Testis (tissue), 3 donors: ENCODE data around the gene SLC29A4. TPM values are rescaled to one million over a fixed set of nuclear protein-coding genes. Genes with fewer than 3 reads are reported as not detected.

Experiments
- DNase-seq: peaks from one replicate; pipeline ENCODE4 v3.0.0-alpha.2; 2019
- H3K27ac ChIP-seq, 2 donors: fragments of 200-600 bp; sonication (generic); one replicate each; pipeline ENCODE4 v1.5.1; 2019
- H3K27me3 ChIP-seq: fragments of 200-600 bp; sonication (generic); one replicate; pipeline ENCODE4 v1.5.1; 2019
- H3K36me3 ChIP-seq: fragments of 200-600 bp; sonication (generic); one replicate; pipeline ENCODE4 v1.5.1; 2017; ENCODE audit warnings: low read depth; ENCODE audit errors: missing control alignments
- H3K4me1 ChIP-seq: fragments of 200-600 bp; sonication (generic); one replicate; pipeline ENCODE4 v1.5.1; 2019
- H3K4me3 ChIP-seq, 2 donors: fragments of 200-600 bp; sonication (generic); one replicate each; pipeline ENCODE4 v1.5.1; 2017 to 2019
- H3K9me3 ChIP-seq: fragments of 200-600 bp; sonication (generic); one replicate; pipeline ENCODE4 v1.5.1; 2017
- POLR2A ChIP-seq: fragments of 450-650 bp; IDR thresholded peaks from one replicate; pipeline ENCODE4 v1.6.1; 2017; ENCODE audit warnings: antibody characterized with exemption, mild to moderate bottlenecking, moderate library complexity
- WGBS, 2 donors: methylation state at CpG; one replicate each; pipeline ENCODE4 v1.1.5; 2018; 5-methylcytosine and 5-hydroxymethylcytosine counted together
- intact Hi-C: fragments of 100-400 bp; cut with DNase I; formaldehyde crosslinking; loops from one replicate; pipeline ENCODE4 v1.15.1; 2023; ENCODE audit warnings: low total_unique reads
- polyA plus RNA-seq: library from polyadenylated mRNA; stranded (reverse); fragments of 350-450 nt; fragmentation: Illumina TruSeq; extraction: RNeasy Lipid Tissue Mini Kit (QIAGEN cat#74804); gene quantifications from one replicate; pipeline ENCODE4 v1.2.3, GENCODE V29; 2014; ENCODE audit warnings: low read depth, low replicate concordance; ENCODE audit not compliant: insufficient read depth
- total RNA-seq, 2 donors: library from RNA; depleted of rRNA; stranded (reverse); fragments of >200 nt; gene quantifications; one replicate each; pipeline ENCODE4 v1.2.3, GENCODE V29; 2016
- TF ChIP-seq, protein P1 (sequence below), 3 experiments: fragments of 450-650 bp in 2 of 3; fragments of 200-600 bp in 1 of 3; sonication (generic) in 1 of 3; IDR thresholded peaks; one replicate each; pipeline ENCODE4 v1.5.1; 2016 to 2019; ENCODE audit warnings: antibody characterized with exemption in 3 of 3, mild to moderate bottlenecking in 2 of 3, moderate library complexity in 1 of 3

The SLC29A4 gene
- total and polyA plus RNA-seq, 3 donors from 2014 or later = 4.3 to 15.2 (median 7.6) TPM

DNA sequence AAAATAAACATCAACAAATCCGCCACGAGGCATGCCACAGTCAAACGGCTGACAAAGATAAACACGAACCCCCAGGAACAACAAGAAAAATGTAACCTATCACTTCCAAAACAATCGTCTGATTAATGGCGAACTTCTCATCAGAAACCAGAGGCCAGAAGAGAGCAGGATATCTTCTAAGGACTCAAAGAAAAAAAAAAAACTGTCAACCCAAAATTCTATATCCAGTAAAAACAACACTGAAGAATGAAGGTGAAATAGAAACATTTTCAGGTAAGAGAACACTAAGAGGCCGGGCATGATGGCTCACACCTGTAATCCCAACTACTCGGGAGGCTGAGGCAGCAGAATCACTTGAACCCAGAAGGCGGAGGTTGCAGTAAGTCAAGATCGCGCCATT is 54.3 kb downstream of the SLC29A4 start:
- TF ChIP-seq POLR2A = no peak
- TF ChIP-seq, protein P1, sequence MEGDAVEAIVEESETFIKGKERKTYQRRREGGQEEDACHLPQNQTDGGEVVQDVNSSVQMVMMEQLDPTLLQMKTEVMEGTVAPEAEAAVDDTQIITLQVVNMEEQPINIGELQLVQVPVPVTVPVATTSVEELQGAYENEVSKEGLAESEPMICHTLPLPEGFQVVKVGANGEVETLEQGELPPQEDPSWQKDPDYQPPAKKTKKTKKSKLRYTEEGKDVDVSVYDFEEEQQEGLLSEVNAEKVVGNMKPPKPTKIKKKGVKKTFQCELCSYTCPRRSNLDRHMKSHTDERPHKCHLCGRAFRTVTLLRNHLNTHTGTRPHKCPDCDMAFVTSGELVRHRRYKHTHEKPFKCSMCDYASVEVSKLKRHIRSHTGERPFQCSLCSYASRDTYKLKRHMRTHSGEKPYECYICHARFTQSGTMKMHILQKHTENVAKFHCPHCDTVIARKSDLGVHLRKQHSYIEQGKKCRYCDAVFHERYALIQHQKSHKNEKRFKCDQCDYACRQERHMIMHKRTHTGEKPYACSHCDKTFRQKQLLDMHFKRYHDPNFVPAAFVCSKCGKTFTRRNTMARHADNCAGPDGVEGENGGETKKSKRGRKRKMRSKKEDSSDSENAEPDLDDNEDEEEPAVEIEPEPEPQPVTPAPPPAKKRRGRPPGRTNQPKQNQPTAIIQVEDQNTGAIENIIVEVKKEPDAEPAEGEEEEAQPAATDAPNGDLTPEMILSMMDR (IDR thresholded peaks at IDR 0.05) = no peak
- intact Hi-C loops = no loop called here
- Histone ChIP-seq H3K4me1 (no peaks in the 10 kb centered on the region), H3K4me3 (no peak overlapping the region), H3K36me3 (no peaks in the 10 kb centered on the region), H3K27ac (no peak overlapping the region), H3K9me3 (no peaks in the 10 kb centered on the region), H3K27me3 (no peaks in the 10 kb centered on the region)
- 89 to 93% methylated on average over 11 of the region's 11 CpGs for WGBS, 2 donors
- no peak for DNase-seq

DNA sequence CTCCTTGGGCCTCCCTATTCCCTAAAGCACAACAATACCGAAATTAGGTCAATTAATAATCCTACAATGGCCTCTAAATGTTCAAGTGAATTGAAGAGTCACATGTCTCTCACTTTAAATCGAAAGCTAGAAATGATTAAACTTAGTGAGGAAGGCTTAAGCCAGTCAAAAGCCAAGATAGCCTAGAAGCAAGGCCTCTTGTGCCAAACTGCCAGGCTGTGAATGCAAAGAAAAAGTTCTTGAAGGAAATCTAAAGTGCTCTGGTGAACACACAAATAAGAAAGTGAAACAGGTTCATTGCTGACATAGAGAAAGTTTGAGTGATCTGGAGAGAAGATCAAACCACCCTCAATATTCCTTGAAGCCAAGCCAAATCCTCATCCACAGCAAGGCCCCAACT is 57.2 kb downstream of the SLC29A4 start:
- Histone ChIP-seq H3K36me3 (no peaks in the 10 kb centered on the region), H3K4me3 (no peak overlapping the region), H3K4me1 (no peaks in the 10 kb centered on the region), H3K27ac (no peak overlapping the region), H3K27me3 (no peaks in the 10 kb centered on the region), H3K9me3 (no peaks in the 10 kb centered on the region)
- no peak for DNase-seq
- TF ChIP-seq, protein P1 (IDR thresholded peaks at IDR 0.05) = no peak
- TF ChIP-seq POLR2A = no peak
- intact Hi-C loops = no loop called here
- WGBS, 2 donors = 83 to 92% methylated on average over 2 of the region's 2 CpGs

DNA sequence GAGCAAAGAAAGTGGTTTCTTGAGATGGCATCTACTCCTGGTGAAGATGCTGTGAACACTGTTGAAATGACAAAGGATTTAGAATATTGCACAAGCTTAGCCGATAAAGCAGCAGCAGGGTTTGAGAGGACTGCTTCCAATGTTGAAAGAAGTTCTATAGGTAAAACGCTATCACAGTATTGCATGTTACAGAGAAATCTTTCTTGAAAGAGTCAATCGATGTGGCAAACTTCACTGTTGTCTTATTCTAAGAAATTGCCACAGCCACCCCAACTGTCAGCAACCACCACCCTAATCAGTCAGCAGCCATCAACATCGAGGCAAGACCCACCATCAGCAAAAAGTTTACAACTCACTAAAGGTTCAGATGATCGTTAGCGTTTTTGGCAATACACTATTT is 59.9 kb downstream of the SLC29A4 start:
- H3K36me3 ChIP-seq = no peaks in the 10 kb centered on the region

DNA sequence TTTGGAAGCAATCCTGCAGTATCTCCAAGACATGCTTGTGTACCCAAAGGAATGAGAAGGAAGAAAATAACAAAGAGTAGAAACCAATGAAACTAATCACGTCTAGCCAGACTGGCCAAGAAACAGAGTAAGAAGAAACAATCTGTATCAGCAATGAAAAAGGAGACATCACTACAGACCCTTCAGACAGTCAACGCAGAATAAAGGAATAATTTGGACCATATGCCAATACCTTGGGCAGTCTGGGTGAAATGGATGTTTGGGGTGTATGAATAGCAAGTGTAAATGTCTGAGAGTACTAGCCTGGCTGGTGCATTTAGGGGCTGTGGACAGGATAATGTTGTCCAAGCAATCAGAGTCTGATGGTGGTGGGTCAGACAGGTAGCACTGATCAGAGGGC is 61.1 kb downstream of the SLC29A4 start:
- Histone ChIP-seq H3K4me3 (no peak overlapping the region), H3K27ac (no peak overlapping the region), H3K9me3 (no peaks in the 10 kb centered on the region), H3K36me3 (no peaks in the 10 kb centered on the region), H3K4me1 (no peaks in the 10 kb centered on the region), H3K27me3 (no peaks in the 10 kb centered on the region)
- WGBS, 2 donors = 84 to 88% methylated on average over 2 of the region's 2 CpGs
- intact Hi-C loops = no loop called here
- DNase-seq = no peak
- TF ChIP-seq, protein P1 (IDR thresholded peaks at IDR 0.05) = no peak
- no peak for TF ChIP-seq POLR2A

More for the DNA sequence above, 59.9 kb downstream of the SLC29A4 start:
- intact Hi-C loops = no loop called here
- no peak overlapping the region for H3K27ac ChIP-seq
- H3K4me3 ChIP-seq = no peak overlapping the region
- H3K4me1 ChIP-seq = no peaks in the 10 kb centered on the region
- WGBS, 2 donors = 91 to 94% methylated on average over 6 of the region's 6 CpGs
- TF ChIP-seq, protein P1 (IDR thresholded peaks at IDR 0.05) = no peak
- no peak for TF ChIP-seq POLR2A
- no peak for DNase-seq
- H3K9me3 ChIP-seq = no peaks in the 10 kb centered on the region
- H3K27me3 ChIP-seq = no peaks in the 10 kb centered on the region

DNA sequence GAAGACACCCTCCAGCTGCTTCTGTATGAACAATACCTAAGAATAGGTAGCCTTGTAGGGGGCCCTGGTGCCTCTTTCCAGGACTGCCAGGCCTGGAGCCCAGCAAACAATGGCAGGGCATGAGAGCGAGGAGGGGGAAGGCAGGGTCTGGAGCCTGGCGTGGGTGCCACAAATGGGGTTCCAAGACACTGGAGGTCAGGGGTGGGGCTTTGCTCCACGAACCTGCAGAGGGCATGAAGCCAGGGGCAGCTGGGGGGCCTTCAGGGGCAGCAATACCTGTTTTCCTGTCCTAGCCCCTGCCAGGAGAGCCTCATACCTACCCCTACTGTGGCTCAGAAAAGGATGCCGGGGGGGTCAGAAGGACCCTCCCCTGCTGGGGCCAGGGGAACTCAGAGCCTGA is 61.6 kb downstream of the SLC29A4 start:
- H3K4me3 ChIP-seq = no peak overlapping the region
- 90 to 95% methylated on average over 3 to 4 of the region's 4 CpGs for WGBS, 2 donors
- no peaks in the 10 kb centered on the region for H3K27me3 ChIP-seq
- H3K4me1 ChIP-seq = no peaks in the 10 kb centered on the region
- H3K9me3 ChIP-seq = no peaks in the 10 kb centered on the region
- no peaks in the 10 kb centered on the region for H3K36me3 ChIP-seq
- TF ChIP-seq, protein P1 (IDR thresholded peaks at IDR 0.05) = no peak
- TF ChIP-seq POLR2A = no peak
- no peak overlapping the region for H3K27ac ChIP-seq
- intact Hi-C loops = no loop called here
- no peak for DNase-seq
